ENCODE measurements around the gene FASTKD1.
A peak's percentile ranks its signal among the peaks of the same experiment; 100 is the strongest.
"Not testable (repeated sequence)": the region's sequence is repeated elsewhere in the genome, so short reads cannot be mapped to it uniquely, and the experiment has no call there.

Gene FASTKD1

GRCh38 chr2:169573160-169573973, at the start of gene FASTKD1:
TSS of gene FASTKD1 (minus strand) at chr2:169573865. CDS start at chr2:169572029, 1,836 bp downstream.
- DNase-seq, result peak; percentile 76

DNA sequence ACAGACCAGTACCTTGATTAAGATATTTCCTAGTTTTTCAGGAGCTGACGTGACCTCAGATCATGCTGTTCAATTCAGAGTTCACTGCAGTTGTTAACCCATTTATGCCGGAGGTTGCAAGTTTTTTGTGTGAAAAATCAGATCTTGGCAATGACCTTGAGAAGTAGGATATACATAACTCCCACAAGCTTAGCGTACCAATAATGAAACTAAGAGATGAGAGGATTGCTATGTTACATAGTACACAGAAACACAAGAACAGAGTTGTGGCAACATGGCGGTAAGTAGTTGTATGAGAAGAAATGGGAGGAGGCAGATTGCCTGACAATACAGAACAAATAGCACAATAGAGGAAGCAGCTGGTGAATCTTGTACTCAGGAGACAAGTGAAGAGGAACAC, 49.6 kb upstream of the FASTKD1 start:
- DNase-seq, result no peak

- no peak for DNase-seq
These were observed 46.8 kb upstream of the FASTKD1 start for GRCh38 chr2:169620509-169620908.

GRCh38 chr2:169619946-169620345, 46.3 kb upstream of the FASTKD1 start:
- DNase-seq, result no peak

- DNase-seq, result not testable (repeated sequence)
These were observed 42.3 kb upstream of the FASTKD1 start for GRCh38 chr2:169615982-169616381.

DNA sequence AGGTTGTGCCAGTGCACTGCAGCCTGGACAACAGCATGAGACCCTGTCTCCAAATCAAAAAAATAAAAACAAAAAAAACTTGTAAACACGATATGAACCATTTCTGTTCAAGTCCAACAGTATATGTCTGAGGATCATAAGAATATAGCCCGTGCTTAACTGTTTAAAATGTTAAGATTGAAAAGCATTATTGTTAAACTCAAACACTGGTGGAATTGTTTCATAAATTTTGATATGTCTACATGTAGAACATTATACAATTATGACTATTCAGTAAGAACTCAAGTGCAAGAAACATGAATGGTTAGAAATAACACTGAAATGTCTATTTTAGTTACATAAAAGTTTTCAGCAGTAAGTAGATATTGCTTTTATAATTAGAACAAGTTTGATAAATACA, 40.2 kb upstream of the FASTKD1 start:
- no peak for DNase-seq

DNA sequence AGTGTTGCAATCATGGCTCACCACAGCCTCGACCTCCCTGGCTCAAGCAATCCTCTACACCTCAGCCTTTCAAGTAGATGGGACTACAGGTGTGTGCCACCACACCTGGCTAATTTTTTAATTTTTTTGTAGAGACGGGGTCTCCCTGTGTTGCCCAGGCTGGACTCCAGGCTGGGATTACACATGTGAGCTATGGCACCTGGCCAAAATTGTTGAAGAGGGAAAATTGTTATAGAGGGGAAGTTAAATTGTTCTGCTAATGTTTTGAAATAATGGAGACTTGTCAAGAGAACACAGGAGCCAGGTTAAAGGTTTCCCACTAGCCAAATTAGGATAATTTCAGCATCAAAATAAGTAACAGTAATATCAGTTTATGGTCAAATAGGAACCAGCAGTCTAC, 35.6 kb upstream of the FASTKD1 start:
- DNase-seq, result no peak

GRCh38 chr2:169599568-169599967, 25.9 kb upstream of the FASTKD1 start:
- DNase-seq, result no peak

GRCh38 chr2:169598982-169599381, 25.3 kb upstream of the FASTKD1 start:
- no peak for DNase-seq

DNA sequence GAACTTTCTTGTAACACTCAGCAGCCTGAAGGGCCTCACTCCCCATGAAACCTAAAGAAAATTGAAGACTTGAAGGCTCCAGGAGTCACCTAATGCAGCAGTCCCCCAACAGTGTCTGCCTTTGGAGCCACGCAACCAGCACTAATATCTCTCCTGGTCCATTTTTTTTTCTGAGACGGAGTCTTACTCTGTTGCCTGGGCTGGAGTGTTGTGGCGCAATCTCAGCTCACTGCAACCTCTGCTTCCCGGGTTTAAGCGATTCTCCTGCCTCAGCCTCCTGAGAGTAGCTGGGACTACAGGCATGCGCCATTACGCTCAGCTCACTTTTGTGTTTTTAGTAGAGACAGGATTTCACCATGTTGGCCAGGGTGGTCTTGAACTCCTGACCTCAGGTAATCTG, 22.9 kb upstream of the FASTKD1 start:
- not testable (repeated sequence) for DNase-seq

GRCh38 chr2:169590804-169591203, 17.1 kb upstream of the FASTKD1 start:
- no peak for DNase-seq

GRCh38 chr2:169585673-169586072, 12.0 kb upstream of the FASTKD1 start:
- DNase-seq, result no peak

DNA sequence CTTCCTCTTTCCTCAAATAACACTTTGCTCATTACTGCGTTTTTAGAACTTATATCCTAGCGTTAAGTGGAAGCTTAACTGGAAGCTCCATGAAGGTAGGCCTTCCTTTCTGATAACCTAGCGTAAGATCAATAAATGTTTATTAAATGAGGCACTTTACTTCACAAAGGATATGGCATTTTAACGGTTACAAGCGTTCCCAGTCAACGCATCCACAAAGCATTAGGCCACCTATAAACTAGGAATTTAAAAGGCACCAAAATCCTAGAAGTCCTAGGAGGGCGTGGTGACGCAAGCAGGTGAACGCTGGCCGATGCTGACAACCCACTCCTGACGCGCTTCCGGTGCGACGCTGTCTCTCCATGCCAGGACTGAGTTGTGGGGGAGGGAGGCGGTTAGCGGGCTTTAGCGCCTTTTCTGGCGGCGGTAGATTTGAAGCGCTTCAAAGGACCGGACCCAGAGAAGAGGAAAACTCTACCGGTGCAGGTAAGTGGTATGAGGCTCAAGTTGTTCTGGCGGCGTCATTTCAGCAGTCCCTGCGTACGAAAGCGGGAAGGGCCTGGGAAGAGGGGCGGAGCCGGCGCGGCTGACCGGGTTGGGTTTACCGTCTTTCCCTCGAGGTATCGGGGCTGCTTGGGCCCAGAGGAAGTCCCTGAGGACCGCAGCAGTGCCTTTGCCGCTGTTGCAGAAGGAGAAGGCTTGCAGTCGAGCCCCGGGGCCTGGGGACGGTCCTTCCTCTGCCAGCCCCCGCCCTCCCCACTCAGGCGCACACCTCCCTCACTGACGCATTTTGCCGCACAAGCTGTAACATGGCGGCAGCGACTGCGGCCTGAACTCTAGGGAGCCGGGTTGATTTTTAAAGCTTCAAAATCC, 10.6 kb upstream of the FASTKD1 start, which contains the start of gene PPIG:
Gene PPIG (plus strand): TSS at position 347 of the 873 bp plus-strand sequence. CDS start 19,691 bp downstream, outside the sequence.
- DNase-seq, result peak; percentile 79

GRCh38 chr2:169583518-169583917, 9.9 kb upstream of the FASTKD1 start:
- DNase-seq, result no peak

- DNase-seq, result not testable (repeated sequence)
These were observed 9.0 kb upstream of the FASTKD1 start for GRCh38 chr2:169582552-169583266.

DNA sequence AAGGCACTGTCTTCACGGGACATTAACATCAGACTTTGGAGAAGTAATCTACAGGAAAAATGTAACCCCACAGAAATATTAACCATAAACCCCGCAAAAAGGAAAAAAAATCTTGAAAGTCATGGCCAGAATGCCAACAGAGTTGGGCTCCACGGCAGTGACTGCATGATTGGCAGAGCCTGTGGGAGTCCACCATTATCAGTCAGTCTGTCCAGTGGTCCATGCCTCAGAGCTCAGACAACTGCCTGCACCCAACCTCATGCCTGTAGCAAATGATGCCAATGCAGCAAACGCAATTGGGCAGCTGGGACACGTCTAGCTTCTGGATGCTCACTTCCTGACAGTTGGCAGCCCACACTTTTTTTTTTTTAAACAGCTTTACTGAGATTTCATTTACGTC, 5.4 kb upstream of the FASTKD1 start:
- no peak for DNase-seq

DNA sequence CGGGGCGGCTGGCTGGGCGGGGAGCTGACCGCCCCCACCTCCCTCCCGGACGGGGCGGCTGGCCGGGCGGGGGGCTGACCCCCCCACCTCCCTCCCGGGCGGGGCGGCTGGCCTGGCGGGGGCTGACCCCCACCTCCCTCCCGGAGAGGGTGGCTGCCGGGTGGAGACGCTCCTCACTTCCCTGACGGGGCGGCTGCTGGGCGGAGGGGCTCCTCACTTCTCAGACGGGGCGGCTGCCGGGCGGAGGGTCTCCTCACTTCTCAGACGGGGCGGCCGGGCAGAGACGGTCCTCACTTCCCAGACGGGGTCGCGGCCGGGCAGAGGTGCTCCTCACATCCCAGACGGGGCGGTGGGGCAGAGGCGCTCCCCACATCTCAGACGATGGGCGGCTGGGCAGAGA, 1.6 kb upstream of the FASTKD1 start:
- DNase-seq, result not testable (repeated sequence)

DNA sequence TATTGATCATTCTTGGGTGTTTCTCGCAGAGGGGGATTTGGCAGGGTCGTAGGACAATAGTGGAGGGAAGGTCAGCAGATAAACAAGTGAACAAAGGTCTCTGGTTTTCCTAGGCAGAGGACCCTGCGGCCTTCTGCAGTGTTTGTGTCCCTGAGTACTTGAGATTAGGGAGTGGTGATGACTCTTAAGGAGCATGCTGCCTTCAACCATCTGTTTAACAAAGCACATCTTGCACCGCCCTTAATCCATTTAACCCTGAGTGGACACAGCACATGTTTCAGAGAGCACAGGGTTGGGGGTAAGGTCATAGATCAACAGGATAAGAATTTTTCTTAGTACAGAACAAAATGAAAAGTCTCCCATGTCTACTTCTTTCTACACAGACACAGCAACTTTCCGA, 874 bp upstream of the FASTKD1 start:
- DNase-seq, result not testable (repeated sequence)

DNA sequence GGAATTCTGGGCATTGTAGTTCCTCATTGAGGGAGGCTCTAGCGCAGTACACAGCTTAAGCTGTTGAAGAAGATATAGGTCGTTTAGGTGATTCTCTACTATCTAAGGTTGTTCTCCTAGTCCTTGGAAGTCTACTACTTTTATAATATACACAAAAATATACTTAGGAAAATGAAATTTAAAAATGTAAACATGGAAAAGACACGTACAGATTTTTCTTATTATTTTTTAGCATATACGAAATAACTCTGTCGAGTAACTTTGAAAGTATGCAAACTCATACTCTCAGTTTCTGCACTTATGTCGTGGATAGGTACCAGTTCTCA, 272 bp upstream of the FASTKD1 start:
- DNase-seq, result no peak

GRCh38 chr2:169572821-169573159, 875 bp downstream of the FASTKD1 start:
- no peak for DNase-seq

DNA sequence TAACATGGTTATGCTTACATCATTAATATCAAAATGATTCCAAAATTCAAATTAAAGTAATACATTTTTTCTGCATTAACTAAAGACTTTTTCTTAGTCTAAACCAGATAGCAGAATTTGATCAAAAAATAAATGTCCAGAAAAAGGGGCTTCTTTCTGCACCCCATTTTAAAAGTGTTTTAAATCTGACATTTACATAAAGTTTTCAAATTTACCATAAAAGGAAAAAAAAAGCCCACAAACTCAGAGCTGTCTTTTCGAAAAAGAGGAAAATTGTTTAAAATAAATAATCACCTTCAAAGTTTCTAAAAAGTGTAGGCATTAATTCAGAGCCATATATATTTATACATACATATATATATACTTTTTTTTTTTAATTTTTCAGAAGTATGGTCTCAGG, 1.5 kb downstream of the FASTKD1 start:
- DNase-seq, result no peak

DNA sequence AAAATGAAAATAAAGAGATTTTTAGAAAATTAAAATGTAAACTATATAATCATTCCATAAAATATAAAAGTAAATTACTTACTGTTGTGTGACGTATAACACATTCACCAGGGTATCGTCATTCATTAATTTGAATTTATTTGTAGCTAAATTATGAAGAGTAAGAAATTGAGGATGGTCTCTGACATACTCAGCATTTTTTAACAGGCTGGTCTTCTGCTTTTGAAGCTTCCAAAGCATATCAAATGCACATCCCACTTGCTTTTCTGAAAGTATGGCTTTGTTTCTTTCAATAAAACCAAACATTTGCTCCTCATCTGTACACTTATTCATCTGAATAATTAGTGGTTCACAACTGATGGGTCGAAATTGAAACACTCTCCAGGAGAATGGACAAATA, 2.1 kb downstream of the FASTKD1 start:
- DNase-seq, result no peak

DNA sequence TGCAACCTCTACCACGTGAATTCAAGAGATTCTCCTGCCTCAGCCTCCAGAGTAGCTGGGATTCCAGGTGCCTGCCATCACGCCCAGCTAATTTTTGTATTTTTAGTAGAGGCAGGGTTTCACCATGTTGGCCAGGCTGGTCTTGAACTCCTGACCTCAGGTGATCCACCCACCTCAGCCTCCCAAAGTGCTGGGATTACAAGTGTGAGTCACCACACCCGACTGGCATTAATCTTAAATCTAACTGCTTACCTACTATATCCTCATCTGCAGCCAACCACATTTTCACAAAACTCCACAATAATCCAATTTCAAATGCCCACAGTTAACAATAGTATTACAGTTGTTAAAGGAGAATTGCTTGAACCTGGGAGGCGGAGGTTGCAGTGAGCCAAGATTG, 2.9 kb downstream of the FASTKD1 start:
- DNase-seq, result not testable (repeated sequence)
